GM19438 (cell line): ENCODE data around the gene COX19.

Experiments used
- ATAC-seq: cut with Tn5 transposase; IDR thresholded peaks from one replicate; pipeline ENCODE4 v1.9.1; 2021; ENCODE audit warnings: low read depth; ENCODE audit not compliant: unreplicated experiment

Gene COX19

DNA sequence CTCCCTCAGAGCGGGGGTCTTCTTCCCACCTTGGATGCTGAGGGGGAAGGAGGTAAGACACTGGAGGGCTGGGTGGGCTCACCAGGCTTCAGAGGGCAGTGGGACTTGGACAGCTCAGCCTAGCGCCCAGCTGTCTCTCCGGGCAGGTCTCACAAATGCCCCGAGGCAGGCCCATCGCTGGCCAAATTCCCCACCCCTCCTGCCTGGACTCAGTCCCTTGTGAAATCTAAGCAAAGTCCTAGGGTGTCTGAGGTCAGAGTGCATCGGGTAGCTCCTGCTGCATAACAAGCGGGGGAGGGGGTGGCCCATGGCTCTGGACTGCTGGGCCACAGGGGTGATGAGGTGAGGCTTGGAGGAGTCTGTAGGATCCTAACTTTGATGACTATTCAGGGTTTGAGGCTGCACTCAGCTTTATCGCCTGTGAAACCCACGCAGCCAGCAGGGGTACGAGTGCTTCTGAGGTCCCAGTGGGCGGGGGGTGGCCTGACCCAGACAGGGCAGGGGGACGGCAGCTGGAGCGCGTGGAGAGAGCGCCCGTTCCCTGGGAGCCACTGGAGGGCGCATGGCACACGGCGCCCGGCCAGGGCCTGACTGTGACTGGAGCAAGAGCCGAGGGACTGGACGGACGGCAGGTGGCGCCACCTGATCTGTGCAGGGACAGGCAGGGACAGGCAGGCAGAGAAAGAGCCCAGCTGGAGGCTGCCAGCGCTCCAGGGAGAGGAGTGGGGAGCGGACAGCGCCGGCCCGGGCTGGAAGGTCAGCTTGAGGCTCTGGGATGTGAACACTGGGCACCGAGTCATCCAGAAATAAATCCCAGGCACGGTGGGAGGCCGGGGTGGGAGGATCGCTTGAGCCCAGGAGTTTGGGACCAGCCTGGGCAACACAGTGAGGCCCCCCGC lies 17.6 kb upstream of the COX19 start:
- peak; percentile 79 for ATAC-seq

DNA sequence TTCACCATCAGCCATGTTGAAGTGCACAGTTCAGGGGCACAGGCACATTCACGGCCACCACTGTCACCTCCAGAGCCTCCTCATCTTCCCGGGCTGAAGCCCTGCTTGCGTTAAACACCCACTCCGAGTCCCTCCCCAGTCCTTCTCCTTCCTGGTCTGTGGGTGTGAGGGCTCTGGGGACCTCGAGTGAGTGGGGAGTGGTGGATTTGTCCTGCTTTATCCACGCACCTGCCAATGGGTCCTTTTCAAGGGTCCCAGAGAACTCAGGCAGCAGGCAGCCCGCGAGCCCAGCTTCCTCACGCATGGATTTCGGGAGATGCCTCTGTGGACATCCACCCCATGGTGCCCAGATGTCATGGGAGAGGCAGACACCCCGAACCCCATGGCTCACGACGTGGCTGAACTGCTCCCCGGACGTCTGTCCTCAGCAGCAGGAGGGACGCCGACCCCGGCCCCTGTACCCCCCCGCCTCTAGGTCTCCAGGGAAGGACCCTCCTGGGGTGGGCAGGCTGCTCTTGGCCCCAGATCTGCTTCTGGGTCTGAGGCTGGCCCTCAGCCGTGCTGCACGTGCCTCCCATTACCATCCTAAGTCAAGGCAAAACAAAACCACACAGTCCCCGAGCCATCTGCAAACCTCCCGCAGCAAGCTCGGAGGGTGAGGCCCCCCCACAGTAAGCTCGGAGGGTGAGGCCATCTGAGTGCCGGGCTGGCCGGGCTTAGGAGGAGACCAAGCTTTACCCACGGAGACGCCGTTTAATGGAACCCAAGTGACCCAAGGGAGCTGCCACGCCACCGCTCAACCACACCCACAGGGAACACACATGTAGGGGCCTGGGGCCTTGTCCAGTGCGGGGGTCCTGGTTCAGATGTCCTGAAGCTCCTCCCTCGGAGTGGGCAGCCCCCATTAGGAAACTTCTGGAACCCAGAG lies 16.6 kb upstream of the COX19 start:
- ATAC-seq, result no peak

GRCh38 chr7:990933-991728 lies 15.8 kb upstream of the COX19 start:
- no peak for ATAC-seq

- ATAC-seq, result no peak
These were observed 15.1 kb upstream of the COX19 start for GRCh38 chr7:990352-990932.

GRCh38 chr7:988963-989529 lies 13.7 kb upstream of the COX19 start:
- ATAC-seq, result no peak

DNA sequence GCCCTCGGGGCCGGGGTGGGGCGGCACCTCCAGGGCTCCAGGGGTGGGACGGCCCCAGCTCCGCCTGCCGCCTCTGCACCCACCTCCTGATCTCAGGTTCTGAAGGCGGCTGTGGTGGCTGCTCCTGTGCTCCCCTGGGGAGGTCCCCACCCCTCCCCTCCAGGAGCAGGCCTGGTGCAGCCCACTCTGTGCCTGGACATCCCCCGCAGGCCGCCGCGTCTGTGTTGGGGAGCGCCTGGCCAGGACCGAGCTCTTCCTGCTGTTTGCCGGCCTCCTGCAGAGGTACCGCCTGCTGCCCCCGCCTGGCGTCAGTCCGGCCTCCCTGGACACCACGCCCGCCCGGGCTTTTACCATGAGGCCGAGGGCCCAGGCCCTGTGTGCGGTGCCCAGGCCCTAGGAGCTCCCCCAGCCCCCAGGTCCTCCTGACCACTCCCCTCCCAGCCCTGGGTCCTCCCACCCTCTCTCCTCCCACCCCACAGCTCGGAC lies 13.1 kb upstream of the COX19 start:
- ATAC-seq, result no peak

DNA sequence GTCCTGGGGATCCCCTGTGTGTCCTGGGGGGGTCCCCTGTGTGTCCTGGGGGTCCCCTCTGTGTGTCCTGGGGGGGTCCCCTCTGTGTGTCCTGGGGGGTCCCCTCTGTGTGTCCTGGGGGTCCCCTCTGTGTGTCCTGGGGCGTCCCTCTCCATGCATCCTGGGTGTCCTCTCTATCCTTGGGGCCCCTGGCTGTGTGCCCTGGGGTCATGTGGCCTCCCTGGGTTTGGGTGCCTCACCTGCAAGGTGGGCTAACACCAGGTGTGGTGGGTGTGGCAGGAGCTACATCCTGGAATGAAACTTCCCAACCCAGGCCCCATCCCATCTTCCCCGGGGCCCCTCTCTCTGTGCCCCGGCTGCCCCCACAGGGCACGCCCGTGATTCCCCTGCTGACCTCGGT lies 12.6 kb upstream of the COX19 start:
- ATAC-seq, result no peak

- no peak for ATAC-seq
These were observed 11.7 kb upstream of the COX19 start for GRCh38 chr7:986766-987751.

- ATAC-seq, result no peak
These were observed 10.8 kb upstream of the COX19 start for GRCh38 chr7:985915-986741.

DNA sequence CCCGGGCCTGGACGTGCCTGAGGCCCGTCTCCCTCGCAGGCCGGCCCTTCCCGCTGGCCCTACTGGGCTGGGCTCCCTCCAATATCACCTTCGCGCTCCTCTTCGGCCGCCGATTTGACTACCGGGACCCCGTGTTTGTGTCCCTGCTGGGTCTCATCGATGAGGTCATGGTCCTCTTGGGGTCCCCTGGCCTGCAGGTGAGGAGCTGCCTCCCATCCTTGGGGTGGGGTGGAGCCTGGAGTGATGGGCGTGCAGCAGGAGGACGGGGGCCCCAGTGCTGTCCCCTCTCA lies 9.7 kb upstream of the COX19 start:
- ATAC-seq, result no peak

DNA sequence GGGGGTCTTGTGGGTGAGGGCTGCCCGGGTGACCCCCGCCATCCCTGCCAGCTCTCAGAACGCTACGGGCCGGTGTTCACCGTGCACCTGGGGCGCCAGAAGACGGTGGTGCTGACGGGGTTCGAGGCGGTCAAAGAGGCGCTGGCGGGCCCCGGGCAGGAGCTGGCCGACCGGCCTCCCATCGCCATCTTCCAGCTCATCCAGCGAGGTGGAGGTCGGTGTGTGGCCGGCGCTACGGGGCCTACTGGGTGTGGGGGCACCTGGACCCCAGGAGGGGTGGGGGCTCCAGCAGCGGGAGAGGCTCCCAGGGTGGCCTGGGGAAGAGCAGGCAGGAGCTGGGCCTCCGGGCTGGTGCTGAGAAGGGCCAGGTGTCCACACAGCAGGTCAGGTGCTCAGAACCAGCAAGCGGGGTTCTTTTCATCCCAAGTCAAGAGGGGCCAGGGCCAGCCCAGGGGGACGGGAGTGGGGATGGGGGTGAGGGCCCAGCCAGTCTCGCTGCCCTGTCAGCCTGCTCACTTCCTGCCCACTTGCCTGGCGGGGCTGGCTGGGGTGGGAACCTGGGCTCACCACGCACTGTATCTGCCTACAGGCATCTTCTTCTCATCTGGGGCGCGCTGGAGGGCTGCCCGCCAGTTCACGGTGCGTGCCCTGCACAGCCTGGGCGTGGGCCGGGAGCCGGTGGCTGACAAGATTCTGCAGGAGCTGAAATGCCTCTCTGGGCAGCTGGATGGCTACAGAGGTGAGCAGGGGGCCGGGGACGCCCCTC lies 9.2 kb upstream of the COX19 start:
- no peak for ATAC-seq

- no peak for ATAC-seq
These were observed 8.3 kb upstream of the COX19 start for GRCh38 chr7:983616-984071.

- no peak for ATAC-seq
These were observed 7.8 kb upstream of the COX19 start, which contains the start of gene CYP2W1 for GRCh38 chr7:983004-983615. Gene CYP2W1, plus strand, starts transcription at chr7:983181. Its CDS starts 31 bp downstream, at chr7:983212.

- no peak for ATAC-seq
These were observed 7.2 kb upstream of the COX19 start for GRCh38 chr7:982511-983003.

GRCh38 chr7:981793-982510 lies 6.6 kb upstream of the COX19 start:
- ATAC-seq, result no peak
